Choroid plexus epithelial cell (primary cell): ENCODE measurements around the gene TMEM94.
A peak's percentile ranks its signal among the peaks of the same experiment; 100 is the strongest.
"Not testable (repeated sequence)": the region's sequence is repeated elsewhere in the genome, so short reads cannot be mapped to it uniquely, and the experiment has no call there.

Experiments used
- DNase-seq: peaks from one replicate; pipeline ENCODE4 v3.0.0-alpha.2; 2010; ENCODE audit warnings: low read depth
- H3K4me3 ChIP-seq: 2 replicates; pipeline ENCODE4 v1.5.1; 2011; ENCODE audit warnings: low read depth, mild to moderate bottlenecking, control low read depth, low read length, moderate library complexity
- TF ChIP-seq, protein P1 (sequence below): conservative IDR thresholded peaks from 2 replicates; pipeline ENCODE4 v1.5.1; 2011; ENCODE audit warnings: low read depth, mild to moderate bottlenecking, control low read depth, inconsistent platforms, low read length, moderate library complexity

TMEM94 gene

DNA sequence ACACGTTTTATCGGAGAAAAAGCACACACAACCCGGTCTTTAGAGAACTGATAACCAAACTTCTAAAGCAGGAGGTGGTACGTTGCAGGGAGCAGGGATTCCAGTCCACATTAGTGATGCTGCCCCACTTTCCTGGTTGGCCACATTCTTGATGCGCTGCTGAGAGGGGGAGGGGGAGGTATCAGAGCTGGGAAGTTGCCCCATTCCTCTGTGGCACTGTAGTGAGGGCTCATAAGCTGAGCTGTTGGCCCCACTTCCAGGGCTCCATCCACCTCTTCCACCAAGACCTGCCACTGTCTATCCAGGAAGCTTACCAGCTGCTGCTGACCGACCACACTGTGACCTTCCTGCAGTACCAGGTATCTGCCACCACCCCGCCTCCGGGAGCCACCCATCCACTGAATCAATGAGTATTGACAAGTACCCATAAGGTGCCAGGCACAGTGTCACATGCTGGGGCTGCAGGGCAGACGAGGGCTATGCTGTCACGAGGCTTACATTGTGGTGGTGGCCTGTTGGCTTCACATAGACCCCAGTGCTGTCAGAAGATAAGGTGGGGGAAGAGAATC, 60.9 kb downstream of the TMEM94 start:
- H3K4me3 ChIP-seq, result peak overlapping the region; percentile 81
- TF ChIP-seq, protein P1, sequence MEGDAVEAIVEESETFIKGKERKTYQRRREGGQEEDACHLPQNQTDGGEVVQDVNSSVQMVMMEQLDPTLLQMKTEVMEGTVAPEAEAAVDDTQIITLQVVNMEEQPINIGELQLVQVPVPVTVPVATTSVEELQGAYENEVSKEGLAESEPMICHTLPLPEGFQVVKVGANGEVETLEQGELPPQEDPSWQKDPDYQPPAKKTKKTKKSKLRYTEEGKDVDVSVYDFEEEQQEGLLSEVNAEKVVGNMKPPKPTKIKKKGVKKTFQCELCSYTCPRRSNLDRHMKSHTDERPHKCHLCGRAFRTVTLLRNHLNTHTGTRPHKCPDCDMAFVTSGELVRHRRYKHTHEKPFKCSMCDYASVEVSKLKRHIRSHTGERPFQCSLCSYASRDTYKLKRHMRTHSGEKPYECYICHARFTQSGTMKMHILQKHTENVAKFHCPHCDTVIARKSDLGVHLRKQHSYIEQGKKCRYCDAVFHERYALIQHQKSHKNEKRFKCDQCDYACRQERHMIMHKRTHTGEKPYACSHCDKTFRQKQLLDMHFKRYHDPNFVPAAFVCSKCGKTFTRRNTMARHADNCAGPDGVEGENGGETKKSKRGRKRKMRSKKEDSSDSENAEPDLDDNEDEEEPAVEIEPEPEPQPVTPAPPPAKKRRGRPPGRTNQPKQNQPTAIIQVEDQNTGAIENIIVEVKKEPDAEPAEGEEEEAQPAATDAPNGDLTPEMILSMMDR, result no peak
- DNase-seq, result no peak

DNA sequence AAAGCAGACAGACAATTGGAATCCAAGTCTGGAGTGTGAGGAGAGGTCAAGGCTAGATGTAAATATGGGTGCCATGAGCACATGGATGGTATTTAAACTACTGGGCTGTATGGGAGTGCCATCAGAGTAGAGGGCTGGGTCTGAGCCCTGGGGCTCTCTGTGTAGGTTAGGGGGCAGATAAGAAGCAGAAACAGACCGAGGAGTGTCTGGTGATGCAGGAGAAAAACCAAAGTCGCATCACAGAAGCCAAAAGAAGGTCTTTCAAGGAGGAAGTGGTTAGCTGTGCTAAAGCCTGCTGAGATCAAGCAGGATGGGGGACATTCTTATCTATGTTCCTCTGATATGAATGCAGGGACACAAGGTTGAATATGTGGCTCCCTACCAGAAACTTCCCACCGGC, 61.8 kb downstream of the TMEM94 start:
- TF ChIP-seq, protein P1, result no peak
- no peak for DNase-seq
- H3K4me3 ChIP-seq, result no peak overlapping the region

DNA sequence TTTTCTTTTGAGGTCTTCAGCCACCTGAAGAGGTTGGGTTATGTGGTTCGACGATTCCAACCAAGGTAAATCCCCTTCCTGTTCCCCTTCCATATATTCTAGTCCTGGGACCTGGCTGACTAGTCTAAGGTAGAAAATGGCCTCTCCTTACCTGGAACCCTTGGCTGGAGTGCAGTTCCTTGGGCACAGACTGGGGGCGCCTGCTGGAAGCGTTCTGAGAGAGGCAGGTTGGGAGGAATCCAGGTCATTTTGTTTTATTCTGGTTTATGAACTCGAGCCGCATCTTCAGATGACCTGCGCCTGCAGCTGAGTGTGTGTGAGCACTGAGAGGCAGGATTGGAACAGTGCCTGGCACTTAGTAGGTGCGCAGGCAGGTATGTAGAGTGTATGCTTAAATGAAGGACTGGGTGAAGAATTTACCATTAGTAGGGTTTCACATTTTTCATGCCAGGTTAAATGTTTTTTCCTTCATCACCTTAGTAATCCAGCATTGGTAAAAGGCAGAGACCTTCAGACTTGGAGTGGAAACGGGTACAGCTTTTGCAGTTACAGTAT, 62.6 kb downstream of the TMEM94 start:
- TF ChIP-seq, protein P1, result no peak
- no peak for DNase-seq
- no peak overlapping the region for H3K4me3 ChIP-seq

DNA sequence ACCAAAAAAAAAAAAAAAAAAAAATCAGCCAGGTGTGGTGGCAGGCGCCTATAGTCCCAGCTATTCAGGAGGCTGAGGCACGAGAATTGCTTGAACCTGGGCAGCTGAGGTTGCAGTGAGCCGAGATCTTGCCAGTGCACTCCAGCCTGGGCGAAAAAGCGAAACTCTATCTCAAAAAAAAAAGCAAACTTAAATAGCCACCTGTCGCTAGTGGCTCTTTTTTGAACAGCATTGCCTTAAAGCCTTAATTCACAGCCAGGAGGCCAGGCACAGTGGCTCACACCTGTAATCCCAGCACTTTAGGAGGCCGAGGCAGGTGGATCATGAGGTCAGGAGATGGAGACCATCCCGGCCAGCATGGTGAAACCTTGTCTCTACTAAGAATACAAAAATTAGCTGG, 64.0 kb downstream of the TMEM94 start:
- not testable (repeated sequence) for H3K4me3 ChIP-seq, DNase-seq

DNA sequence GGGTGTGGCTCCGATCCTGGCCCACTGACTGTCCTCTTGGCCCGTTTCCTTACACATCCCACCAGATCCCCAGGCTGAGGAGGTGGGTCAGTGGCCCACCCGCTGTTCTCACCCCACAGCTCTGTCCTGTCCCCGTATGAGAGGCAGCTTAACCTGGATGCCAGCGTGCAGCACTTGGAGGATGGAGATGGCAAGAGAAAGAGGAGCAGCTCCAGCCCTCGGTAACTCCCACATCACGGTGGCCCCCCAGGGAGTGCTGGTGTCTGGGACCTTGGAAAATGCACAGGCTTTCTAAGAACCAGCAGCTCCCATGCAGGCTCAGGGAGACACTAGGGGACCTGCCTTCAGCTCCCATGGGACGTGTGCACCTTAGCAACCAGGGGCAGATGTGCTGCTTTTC, 64.9 kb downstream of the TMEM94 start:
- TF ChIP-seq, protein P1, result no peak
- no peak for DNase-seq
- H3K4me3 ChIP-seq, result no peak overlapping the region

DNA sequence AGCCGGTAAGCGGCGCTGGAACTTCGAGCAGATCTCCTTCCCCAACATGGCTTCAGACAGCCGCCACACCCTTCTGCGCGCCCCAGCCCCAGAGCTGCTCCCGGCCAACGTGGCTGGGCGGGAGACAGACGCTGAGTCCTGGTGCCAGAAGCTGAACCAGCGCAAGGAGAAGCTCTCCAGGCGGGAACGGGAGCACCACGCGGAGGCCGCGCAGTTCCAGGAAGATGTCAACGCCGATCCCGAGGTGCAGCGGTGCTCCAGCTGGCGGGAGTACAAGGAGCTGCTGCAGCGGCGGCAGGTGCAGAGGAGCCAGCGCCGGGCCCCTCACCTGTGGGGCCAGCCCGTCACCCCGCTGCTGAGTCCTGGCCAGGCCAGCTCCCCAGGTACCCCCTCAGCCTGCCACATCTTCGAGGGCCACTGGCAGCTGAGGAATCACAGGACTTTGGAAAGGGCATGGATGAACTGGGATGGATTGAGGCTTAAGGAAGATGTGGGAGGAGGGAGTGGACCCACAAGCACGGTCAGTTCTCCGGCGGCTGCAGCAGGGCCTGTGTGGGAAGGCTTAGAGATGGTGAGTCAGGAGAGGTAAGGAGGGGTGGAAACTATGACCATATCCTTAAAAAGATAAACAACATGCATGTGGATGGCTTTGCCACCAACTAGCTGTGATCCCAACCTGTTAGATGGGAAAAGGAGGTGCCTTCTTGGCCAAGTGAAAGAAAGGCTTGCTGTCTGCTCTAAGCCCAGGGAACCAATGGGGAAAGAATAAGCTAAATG, 65.7 kb downstream of the TMEM94 start:
- TF ChIP-seq, protein P1, result no peak
- no peak overlapping the region for H3K4me3 ChIP-seq
- DNase-seq, result no peak

DNA sequence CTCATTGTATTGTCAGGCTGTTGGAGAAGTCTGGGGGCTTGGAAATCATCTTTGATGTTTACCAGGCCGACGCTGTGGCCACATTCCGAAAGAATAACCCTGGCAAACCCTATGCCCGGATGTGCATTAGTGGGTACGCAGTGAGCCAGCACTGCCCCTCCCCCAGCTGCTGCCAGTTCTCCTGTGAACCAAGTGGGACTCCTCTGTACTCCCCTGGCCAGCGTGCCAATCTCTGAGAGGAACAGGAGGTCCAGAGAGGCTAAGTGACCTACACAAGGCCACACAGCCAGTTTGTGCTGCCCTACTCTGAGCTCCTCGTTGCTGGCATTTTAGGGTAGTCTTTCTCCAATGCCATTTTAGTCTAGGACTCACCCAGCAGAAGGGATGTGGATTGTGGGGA, 67.2 kb downstream of the TMEM94 start:
- TF ChIP-seq, protein P1, result no peak
- H3K4me3 ChIP-seq, result no peak overlapping the region
- DNase-seq, result no peak
